ENCODE results near the gene CAMSAP3. TPM values are rescaled to one million over a fixed set of nuclear protein-coding genes. Genes with fewer than 3 reads are reported as not detected.
A peak's percentile ranks its signal among the peaks of the same experiment; 100 is the strongest.

Gene CAMSAP3
- total RNA-seq, 3 donors from 2014 or later (not counting 1 experiment from before 2014, with no cell fraction given), result 0.24 to 0.34 TPM; not detected in 1

DNA sequence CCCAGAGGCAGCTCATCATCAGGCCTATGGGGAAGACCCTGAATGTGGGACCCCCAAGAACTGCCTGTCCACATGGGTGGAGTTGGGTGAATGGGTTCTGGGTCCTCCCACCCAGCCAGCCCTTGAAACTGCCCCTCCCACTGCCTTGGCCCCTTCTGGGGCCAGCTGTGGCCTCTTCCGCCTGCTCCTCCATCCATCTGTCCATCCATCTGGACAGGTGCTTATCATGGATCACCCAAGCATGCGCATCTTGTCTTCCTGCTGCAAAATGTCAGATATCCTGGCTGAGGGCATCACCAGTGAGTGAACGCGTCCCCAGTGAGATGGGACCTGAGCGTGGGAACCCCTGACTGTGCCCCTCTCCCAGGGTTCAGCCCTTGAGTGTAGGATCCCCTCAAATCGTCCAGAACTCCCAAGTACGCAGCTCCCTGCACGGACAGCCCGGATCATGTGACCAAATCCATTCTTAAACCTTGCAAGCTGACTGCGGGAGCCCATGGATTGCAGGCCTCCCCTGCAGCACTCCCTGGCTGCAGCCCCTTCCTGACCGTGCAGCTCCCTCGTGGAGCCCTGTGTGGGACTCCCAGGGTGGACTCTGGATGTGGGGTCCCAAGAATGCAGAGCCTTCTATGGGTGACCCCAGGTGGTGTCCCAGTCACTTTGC, 43.3 kb downstream of the CAMSAP3 start:
- DNase-seq (no peak), ATAC-seq (no peak)
- H3K4me1 ChIP-seq (ENCODE audit: control insufficient read depth, insufficient read depth, low read length), result peaks cover 37% of the 10 kb centered on the region
- Mint-ChIP-seq H3K4me3 (peak overlapping the region; percentile 58), H3K27me3 (ENCODE audit: low read depth in 2 of 2) (no peaks in the 10 kb centered on the region), H3K27ac (peak overlapping the region; percentile 53 to 84), H3K4me1 (peaks cover 14 to 45% of the 10 kb centered on the region in 2 donors), H3K36me3 (no peaks in the 10 kb centered on the region), H3K9me3 (peaks cover 0 to 2% of the 10 kb centered on the region in 2 donors)
- 92% methylated on average over 12 of the region's 12 CpGs for WGBS (ENCODE audit: insufficient coverage)
- H3K4me3 ChIP-seq (ENCODE audit: low read length), result no peak overlapping the region
- TF ChIP-seq, protein P1, sequence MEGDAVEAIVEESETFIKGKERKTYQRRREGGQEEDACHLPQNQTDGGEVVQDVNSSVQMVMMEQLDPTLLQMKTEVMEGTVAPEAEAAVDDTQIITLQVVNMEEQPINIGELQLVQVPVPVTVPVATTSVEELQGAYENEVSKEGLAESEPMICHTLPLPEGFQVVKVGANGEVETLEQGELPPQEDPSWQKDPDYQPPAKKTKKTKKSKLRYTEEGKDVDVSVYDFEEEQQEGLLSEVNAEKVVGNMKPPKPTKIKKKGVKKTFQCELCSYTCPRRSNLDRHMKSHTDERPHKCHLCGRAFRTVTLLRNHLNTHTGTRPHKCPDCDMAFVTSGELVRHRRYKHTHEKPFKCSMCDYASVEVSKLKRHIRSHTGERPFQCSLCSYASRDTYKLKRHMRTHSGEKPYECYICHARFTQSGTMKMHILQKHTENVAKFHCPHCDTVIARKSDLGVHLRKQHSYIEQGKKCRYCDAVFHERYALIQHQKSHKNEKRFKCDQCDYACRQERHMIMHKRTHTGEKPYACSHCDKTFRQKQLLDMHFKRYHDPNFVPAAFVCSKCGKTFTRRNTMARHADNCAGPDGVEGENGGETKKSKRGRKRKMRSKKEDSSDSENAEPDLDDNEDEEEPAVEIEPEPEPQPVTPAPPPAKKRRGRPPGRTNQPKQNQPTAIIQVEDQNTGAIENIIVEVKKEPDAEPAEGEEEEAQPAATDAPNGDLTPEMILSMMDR (IDR thresholded peaks at IDR 0.05), result no peak
- H3K27ac ChIP-seq (ENCODE audit: low read length), result no peak overlapping the region
- H3K27me3 ChIP-seq (ENCODE audit: control insufficient read depth, insufficient read depth, low read length), result no peaks in the 10 kb centered on the region
- H3K36me3 ChIP-seq (ENCODE audit: control insufficient read depth, insufficient read depth, low read length), result peaks cover 12% of the 10 kb centered on the region
- intact Hi-C loops (cut with micrococcal nuclease), result loop anchor here (10.0 kb wide), 1 partner anchor 46 kb away; the partner anchor contains the start of gene TRAPPC5
- no peaks in the 10 kb centered on the region for H3K9me3 ChIP-seq (ENCODE audit: control insufficient read depth, insufficient read depth, low read length)

DNA sequence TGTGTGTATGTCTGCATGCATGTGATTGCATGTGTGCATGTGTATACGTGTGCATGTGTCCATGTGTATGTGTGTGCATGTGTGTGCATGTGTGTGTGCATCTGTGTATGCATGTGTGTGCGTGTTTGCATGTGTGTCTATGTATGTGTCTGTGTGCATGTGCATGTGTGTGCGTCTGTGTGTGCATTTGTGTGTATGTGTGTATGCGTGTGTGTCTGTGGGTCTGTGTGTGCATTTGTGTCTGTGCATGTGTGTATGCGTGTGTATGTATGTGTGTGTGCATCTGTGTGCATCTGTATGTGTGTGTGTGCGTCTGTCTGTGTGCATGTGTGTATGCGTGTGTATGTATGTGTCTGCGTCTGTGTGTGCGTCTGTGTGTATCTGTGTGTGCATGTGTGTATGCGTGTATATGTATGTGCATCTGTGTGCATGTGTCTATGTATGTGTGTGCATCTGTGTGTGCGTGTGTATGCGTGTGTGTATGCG, 44.2 kb downstream of the CAMSAP3 start:
- Mint-ChIP-seq H3K27ac (no peak overlapping the region), H3K4me1 (peaks cover 14 to 41% of the 10 kb centered on the region in 2 donors)
- 98% methylated on average over 13 of the region's 13 CpGs for WGBS (ENCODE audit: insufficient coverage)

DNA sequence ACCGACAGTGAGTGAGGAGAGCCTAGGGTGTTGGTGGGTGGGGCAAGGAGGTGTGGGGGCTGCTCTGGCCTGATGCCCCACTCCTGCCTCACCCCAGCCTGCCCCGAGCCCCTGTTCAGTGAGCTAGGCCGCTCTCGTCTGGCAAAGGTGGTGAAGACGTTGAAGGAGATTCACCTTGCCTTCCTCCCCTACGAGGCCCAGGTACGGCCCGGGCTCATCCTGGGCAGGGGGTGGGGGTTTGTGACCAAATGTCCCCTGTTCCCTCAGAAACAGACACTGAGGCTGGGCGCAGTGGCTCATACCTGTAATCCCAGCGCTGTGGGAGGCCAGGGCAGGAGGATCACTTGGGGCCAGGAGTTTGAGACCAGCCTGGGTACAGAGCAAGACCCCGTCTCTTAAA, 45.1 kb downstream of the CAMSAP3 start:
- Histone ChIP-seq H3K9me3 (ENCODE audit: control insufficient read depth, insufficient read depth, low read length) (no peaks in the 10 kb centered on the region), H3K36me3 (ENCODE audit: control insufficient read depth, insufficient read depth, low read length) (peaks cover 16% of the 10 kb centered on the region), H3K27ac (ENCODE audit: low read length) (no peak overlapping the region), H3K4me1 (ENCODE audit: control insufficient read depth, insufficient read depth, low read length) (peaks cover 45% of the 10 kb centered on the region), H3K4me3 (ENCODE audit: low read length) (no peak overlapping the region), H3K27me3 (ENCODE audit: control insufficient read depth, insufficient read depth, low read length) (no peaks in the 10 kb centered on the region)
- no peak for DNase-seq
- Mint-ChIP-seq H3K4me3 (no peak overlapping the region), H3K36me3 (no peaks in the 10 kb centered on the region), H3K27me3 (ENCODE audit: low read depth in 2 of 2) (no peaks in the 10 kb centered on the region), H3K27ac (no peak overlapping the region), H3K4me1 (peaks cover 14 to 38% of the 10 kb centered on the region in 2 donors), H3K9me3 (peaks cover 0 to 2% of the 10 kb centered on the region in 2 donors)
- intact Hi-C loops (cut with micrococcal nuclease), result no loop called here
- TF ChIP-seq, protein P1 (IDR thresholded peaks at IDR 0.05), result no peak
- no peak for ATAC-seq
- 98% methylated on average over 11 of the region's 11 CpGs for WGBS (ENCODE audit: insufficient coverage)

More for the DNA sequence above, 44.2 kb downstream of the CAMSAP3 start:
- Mint-ChIP-seq H3K9me3 (peaks cover 0 to 2% of the 10 kb centered on the region in 2 donors), H3K36me3 (no peaks in the 10 kb centered on the region), H3K4me3 (no peak overlapping the region), H3K27me3 (ENCODE audit: low read depth in 2 of 2) (no peaks in the 10 kb centered on the region)
- no peaks in the 10 kb centered on the region for H3K9me3 ChIP-seq (ENCODE audit: control insufficient read depth, insufficient read depth, low read length)
- ATAC-seq, result no peak
- peaks cover 16% of the 10 kb centered on the region for H3K36me3 ChIP-seq (ENCODE audit: control insufficient read depth, insufficient read depth, low read length)
- H3K27ac ChIP-seq (ENCODE audit: low read length), result no peak overlapping the region
- TF ChIP-seq, protein P1 (IDR thresholded peaks at IDR 0.05), result no peak
- H3K4me3 ChIP-seq (ENCODE audit: low read length), result no peak overlapping the region
- intact Hi-C loops (cut with micrococcal nuclease), result loop anchor here (10.0 kb wide), 1 partner anchor 45 kb away; the partner anchor contains the start of gene TRAPPC5
- H3K4me1 ChIP-seq (ENCODE audit: control insufficient read depth, insufficient read depth, low read length), result peaks cover 44% of the 10 kb centered on the region
- H3K27me3 ChIP-seq (ENCODE audit: control insufficient read depth, insufficient read depth, low read length), result no peaks in the 10 kb centered on the region
- DNase-seq, result no peak
